HG02610 (cell line): ENCODE data around the gene SKI.

ENCODE experiments used
- ATAC-seq: cut with Tn5 transposase; IDR thresholded peaks from one replicate; pipeline ENCODE4 v1.9.1; 2021; ENCODE audit warnings: mild to moderate bottlenecking, moderate library complexity; ENCODE audit not compliant: unreplicated experiment

SKI gene

GRCh38 chr1:2209400-2210083, 18.6 kb upstream of the SKI start:
- ATAC-seq, result no peak

GRCh38 chr1:2210084-2210653, 17.9 kb upstream of the SKI start:
- no peak for ATAC-seq

- ATAC-seq, result no peak
These were observed 17.3 kb upstream of the SKI start for GRCh38 chr1:2210786-2211185.

- no peak for ATAC-seq
These were observed 15.9 kb upstream of the SKI start for GRCh38 chr1:2212274-2212531.

- ATAC-seq, result no peak
These were observed 15.3 kb upstream of the SKI start for GRCh38 chr1:2212532-2213491.

GRCh38 chr1:2213576-2214505, 14.3 kb upstream of the SKI start:
- no peak for ATAC-seq

- no peak for ATAC-seq
These were observed 13.4 kb upstream of the SKI start for GRCh38 chr1:2214541-2215241.

- ATAC-seq, result no peak
These were observed 12.8 kb upstream of the SKI start for GRCh38 chr1:2215329-2215728.

GRCh38 chr1:2215909-2216766, 12.0 kb upstream of the SKI start:
- no peak for ATAC-seq

- no peak for ATAC-seq
These were observed 11.4 kb upstream of the SKI start for GRCh38 chr1:2216767-2217058.

- ATAC-seq, result no peak
These were observed 6.8 kb upstream of the SKI start for GRCh38 chr1:2221271-2221670.

GRCh38 chr1:2224170-2224584, 3.9 kb upstream of the SKI start:
- ATAC-seq, result no peak

- no peak for ATAC-seq
These were observed 3.3 kb upstream of the SKI start for GRCh38 chr1:2224631-2225428.

- ATAC-seq, result no peak
These were observed 1.4 kb upstream of the SKI start for GRCh38 chr1:2226525-2227345.

- ATAC-seq, result peak; percentile 86
These were observed 568 bp upstream of the SKI start for GRCh38 chr1:2227346-2228156.

GRCh38 chr1:2228694-2229036, 546 bp downstream of the SKI start:
- ATAC-seq, result no peak
